Ammon's horn (tissue), 1 donor: ENCODE measurements around the gene PDE5A.
"Not testable (repeated sequence)": the region's sequence is repeated elsewhere in the genome, so short reads cannot be mapped to it uniquely, and the experiment has no call there.

Source experiments
- DNase-seq: peaks from one replicate; pipeline ENCODE4 v3.0.0-alpha.2; 2016; ENCODE audit warnings: low spot score

The PDE5A gene

GRCh38 chr4:119470737-119471063 lies 157.9 kb downstream of the PDE5A start:
- DNase-seq, result not testable (repeated sequence)

- not testable (repeated sequence) for DNase-seq
These were observed 158.4 kb downstream of the PDE5A start for GRCh38 chr4:119470021-119470736.

GRCh38 chr4:119469039-119469438 lies 159.6 kb downstream of the PDE5A start:
- DNase-seq, result not testable (repeated sequence)

GRCh38 chr4:119462733-119463132 lies 165.9 kb downstream of the PDE5A start:
- DNase-seq, result not testable (repeated sequence)

GRCh38 chr4:119455734-119456133 lies 172.9 kb downstream of the PDE5A start:
- DNase-seq, result peak; percentile 47

GRCh38 chr4:119454491-119455270 lies 173.9 kb downstream of the PDE5A start:
- peak; percentile 97 for DNase-seq

- not testable (repeated sequence) for DNase-seq
These were observed 174.5 kb downstream of the PDE5A start for GRCh38 chr4:119454151-119454490.

GRCh38 chr4:119453286-119453685 lies 175.3 kb downstream of the PDE5A start:
- DNase-seq, result not testable (repeated sequence)

- DNase-seq, result not testable (repeated sequence)
These were observed 178.8 kb downstream of the PDE5A start for GRCh38 chr4:119449851-119450250.
